ENCODE results near the gene FKBP10. TPM values are rescaled to one million over a fixed set of nuclear protein-coding genes. Genes with fewer than 3 reads are reported as not detected.

The FKBP10 gene
- total and polyA plus RNA-seq, 2 donors (not counting 3 experiments of a cell fraction or from before 2014, with no cell fraction given) = 168 to 377 TPM

DNA sequence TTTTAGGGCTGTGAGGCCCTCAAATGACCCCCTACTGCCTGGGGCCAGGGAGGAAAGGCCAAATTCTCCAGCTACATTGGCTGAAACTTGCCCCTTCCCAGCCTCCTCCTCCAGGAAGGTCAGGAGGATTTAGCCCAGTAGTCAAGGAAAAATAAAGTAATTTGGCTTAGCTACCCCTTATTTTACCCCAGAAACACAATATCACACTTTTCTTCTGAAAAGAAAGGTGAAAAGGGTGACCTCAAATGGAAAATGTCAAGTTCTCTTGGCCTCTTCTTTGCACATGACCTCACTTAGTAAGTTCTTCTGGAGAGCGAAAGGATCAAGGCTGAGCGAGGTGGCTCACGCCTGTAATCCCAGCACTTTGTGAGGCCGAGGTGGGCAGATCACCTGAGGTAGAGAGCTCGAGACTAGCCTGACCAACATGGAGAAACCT lies 18.2 kb upstream of the FKBP10 start:
- peaks cover 0 to 2% of the 10 kb centered on the region in 2 experiments for H3K27me3 ChIP-seq (ENCODE audit: control insufficient read depth in 2 of 2, insufficient read depth in 2 of 2, low read length in 2 of 2)
- H3K4me2 ChIP-seq (ENCODE audit: insufficient read depth, low read length) = no peak overlapping the region
- ChIA-PET CTCF (interaction anchor here (0.7 to 9.8 kb wide), 4 partner anchors 9 to 57 kb away, joined by 3 to 98 read pairs (median 4); partner anchors contain the start of gene JUP), POLR2A (interaction anchor here (0.9 to 2.1 kb wide), 5 partner anchors 8 to 21 kb away, joined by 3 to 13 read pairs (median 3); partner anchors contain the start of gene JUP)
- no peak overlapping the region for H3K27ac ChIP-seq (ENCODE audit: insufficient read depth, low read depth, low read length)
- dilution Hi-C loops (cut with MboI; ENCODE audit: extremely low pct_ligation_motif_present, low sequenced_read_pairs) (no loop called here), intact Hi-C loops (cut with micrococcal nuclease) (no loop called here)
- FAIRE-seq (no peak), DNase-seq (ENCODE audit: low read depth, low spot score) (no peak)
- no peaks in the 10 kb centered on the region for H3K9me1 ChIP-seq (replicated peaks; ENCODE audit: control insufficient read depth, extremely low read depth, insufficient read depth, low read length)
- peaks cover 16% of the 10 kb centered on the region for H3K4me1 ChIP-seq (ENCODE audit: control insufficient read depth, extremely low read depth, insufficient read depth, low read length)
- no TSS peak for BruUV-seq (replicated peaks)
- H3K79me2 ChIP-seq (ENCODE audit: control insufficient read depth, insufficient read depth, low read length) = no peaks in the 10 kb centered on the region
- H3K36me3 ChIP-seq (ENCODE audit: control insufficient read depth in 2 of 2, extremely low read depth in 1 of 2, insufficient read depth in 2 of 2, low read length in 2 of 2) = no peaks in the 10 kb centered on the region
- TF ChIP-seq FOS (IDR thresholded peaks at IDR 0.05; ENCODE audit: borderline replicate concordance, insufficient read depth, low read length) (no peak), POLR2AphosphoS5 (IDR thresholded peaks at IDR 0.05; ENCODE audit: insufficient read depth, low read depth, low read length) (no peak), GATA2 (IDR thresholded peaks at IDR 0.05; ENCODE audit: insufficient read depth, insufficient read length, low read depth, low read length) (no peak), JUN (IDR thresholded peaks at IDR 0.05; ENCODE audit: borderline replicate concordance, insufficient read depth, insufficient read length, low read depth) (no peak), EZH2 (IDR thresholded peaks at IDR 0.05; ENCODE audit: borderline replicate concordance, low read depth, low read length, severe bottlenecking) (no peak), POLR2A (IDR thresholded peaks at IDR 0.05; ENCODE audit: low read depth, low read length) (no peak), MAX (IDR thresholded peaks at IDR 0.05; ENCODE audit: insufficient read depth, insufficient read length) (no peak)
- TF ChIP-seq, protein P1, sequence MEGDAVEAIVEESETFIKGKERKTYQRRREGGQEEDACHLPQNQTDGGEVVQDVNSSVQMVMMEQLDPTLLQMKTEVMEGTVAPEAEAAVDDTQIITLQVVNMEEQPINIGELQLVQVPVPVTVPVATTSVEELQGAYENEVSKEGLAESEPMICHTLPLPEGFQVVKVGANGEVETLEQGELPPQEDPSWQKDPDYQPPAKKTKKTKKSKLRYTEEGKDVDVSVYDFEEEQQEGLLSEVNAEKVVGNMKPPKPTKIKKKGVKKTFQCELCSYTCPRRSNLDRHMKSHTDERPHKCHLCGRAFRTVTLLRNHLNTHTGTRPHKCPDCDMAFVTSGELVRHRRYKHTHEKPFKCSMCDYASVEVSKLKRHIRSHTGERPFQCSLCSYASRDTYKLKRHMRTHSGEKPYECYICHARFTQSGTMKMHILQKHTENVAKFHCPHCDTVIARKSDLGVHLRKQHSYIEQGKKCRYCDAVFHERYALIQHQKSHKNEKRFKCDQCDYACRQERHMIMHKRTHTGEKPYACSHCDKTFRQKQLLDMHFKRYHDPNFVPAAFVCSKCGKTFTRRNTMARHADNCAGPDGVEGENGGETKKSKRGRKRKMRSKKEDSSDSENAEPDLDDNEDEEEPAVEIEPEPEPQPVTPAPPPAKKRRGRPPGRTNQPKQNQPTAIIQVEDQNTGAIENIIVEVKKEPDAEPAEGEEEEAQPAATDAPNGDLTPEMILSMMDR (IDR thresholded peaks at IDR 0.05; ENCODE audit: extremely low read depth in 1 of 2, insufficient read depth in 1 of 2, low read depth in 1 of 2, low read length in 2 of 2) = no peak
- no peak overlapping the region for H3K9ac ChIP-seq (replicated peaks; ENCODE audit: extremely low read depth, insufficient read depth, low read length)
- H3K4me3 ChIP-seq (replicated peaks in 1 of 3; ENCODE audit: insufficient read depth in 1 of 3, low read depth in 1 of 3, low read length in 3 of 3) = no peak overlapping the region
- H3K9me3 ChIP-seq (replicated peaks; ENCODE audit: control insufficient read depth, insufficient read depth, low read length) = no peaks in the 10 kb centered on the region
- no peak overlapping the region for H2AFZ ChIP-seq (ENCODE audit: low read depth, low read length)
- no peaks in the 10 kb centered on the region for H4K20me1 ChIP-seq (replicated peaks; ENCODE audit: control insufficient read depth, extremely low read depth, insufficient read depth, low read length)
